Measurements from ENCODE around the gene SFTPB.
"Not testable (repeated sequence)": the region's sequence is repeated elsewhere in the genome, so short reads cannot be mapped to it uniquely, and the experiment has no call there.

Gene SFTPB

DNA sequence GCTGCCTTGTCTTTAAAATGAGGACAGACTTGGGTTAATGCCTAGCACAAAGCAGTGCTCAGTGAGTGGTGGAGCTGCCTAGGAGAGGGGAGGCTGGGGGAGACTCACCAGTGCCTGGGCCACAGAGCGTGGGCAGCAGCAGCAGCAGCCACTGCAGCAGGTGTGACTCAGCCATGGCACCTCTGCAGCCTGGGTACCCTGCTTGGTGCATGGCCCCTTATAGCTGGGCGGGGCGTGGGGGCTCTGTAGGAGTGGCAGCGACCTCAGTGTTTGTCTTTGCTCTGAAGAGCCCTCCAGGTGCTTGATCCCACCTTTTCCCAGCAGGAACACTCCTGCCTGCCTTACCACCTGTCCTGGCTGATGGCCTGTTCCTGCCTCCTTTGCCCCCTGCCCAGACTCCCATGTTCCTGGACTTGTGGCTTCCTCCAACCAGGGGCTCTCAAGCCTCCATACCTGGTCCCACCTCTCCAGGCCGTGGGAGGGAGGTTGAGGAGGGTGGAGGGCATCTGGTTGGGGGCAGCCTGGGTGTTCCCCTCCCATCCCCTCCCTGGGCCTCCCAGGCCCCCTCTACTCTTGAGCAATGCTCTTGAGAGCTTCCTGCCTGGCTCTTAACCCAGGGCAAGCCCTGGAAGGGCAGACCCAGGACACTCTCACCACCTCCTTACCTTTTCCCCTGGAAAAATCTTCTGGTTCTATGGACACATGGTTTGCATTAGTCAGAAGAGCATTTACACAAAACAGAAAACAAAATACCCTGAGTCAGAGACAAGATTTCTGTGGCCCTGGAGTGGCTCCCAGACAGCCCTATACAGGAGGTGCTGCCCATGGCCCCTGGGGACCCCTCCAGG, at the start of gene SFTPB:
SFTPB (minus strand) TSS at position 191 of the 848 bp plus-strand sequence; CDS start at position 175, 16 bp downstream.
- no peak for DNase-seq

- no peak for DNase-seq
These were observed 49.5 kb upstream of the SFTPB start for GRCh38 chr2:85717308-85718008.

- no peak for DNase-seq
These were observed 48.4 kb upstream of the SFTPB start for GRCh38 chr2:85716346-85716914.

DNA sequence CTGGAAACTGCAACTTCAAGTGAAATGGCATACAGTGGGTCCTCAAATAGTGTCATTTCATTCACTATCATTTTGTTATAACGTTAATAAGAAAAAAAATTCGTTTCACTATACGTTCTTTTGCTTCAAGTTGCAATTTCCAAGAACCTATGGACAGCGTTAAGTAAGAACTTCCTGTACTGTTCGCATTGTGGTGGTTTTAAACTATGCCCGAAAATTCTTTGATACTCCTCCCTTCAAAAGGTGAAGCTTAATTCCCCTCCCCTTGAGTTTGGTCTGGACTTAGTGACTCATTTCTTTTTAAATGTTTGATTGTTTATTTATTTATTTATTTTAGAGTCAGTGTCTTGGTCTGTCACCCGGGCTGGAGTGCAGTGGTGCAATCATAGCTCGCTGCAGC, 46.8 kb upstream of the SFTPB start:
- DNase-seq = no peak

DNA sequence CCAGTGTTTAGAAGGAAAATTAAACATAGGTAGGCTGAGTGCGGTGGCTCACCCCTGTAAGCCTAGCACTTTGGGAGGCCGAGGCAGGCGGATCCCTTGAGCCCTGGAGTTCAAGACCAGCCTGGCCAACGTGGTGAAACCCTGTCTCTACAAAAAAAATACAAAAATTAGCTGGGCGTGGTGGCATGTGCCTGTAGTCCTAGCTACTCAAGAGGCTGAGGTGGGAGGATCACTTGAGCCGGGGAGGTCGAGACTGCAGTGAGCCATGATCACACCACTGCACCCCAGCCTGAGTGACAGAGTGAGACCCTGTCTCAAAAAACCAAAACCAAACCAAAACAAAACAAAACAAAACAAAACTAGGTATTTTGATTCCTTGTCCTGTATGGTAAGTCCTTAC, 46.4 kb upstream of the SFTPB start:
- DNase-seq = not testable (repeated sequence)

GRCh38 chr2:85713836-85714235, 45.8 kb upstream of the SFTPB start:
- no peak for DNase-seq

DNA sequence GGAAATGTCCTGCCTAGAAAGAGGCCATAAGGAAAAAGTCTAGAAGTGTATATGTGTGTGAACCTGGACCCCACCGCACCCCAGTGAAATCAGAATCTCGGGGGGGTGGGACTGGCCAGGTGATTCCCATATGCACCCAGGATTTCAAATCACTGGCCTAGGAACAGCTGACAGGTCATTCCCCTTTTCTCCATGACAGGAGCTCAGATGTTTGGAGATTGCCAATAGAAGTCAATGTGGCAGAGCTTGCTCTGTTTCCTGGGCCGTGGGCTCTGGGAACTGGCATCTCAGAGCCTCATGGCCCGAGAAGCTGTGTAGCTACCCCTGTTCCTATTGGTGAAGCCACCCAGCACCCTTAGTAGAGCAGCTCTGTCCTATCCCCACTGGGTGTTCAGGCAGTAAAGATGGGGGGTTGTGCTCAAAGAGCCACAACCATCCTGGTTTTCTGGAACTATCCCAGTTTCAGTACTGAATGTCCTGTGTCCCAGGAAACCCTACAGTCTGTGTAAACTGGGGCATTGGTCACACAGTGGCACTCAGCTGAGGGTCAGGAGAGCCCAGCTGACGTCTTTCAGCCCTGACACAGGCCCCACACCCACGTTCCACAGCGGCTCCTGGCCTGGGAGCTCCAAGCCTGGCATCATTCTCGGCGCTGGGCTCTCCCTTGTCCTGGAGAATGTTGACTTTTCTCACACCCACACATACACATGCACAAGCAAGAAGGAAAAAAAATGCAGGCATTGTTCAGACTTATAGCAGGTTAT, 45.0 kb upstream of the SFTPB start:
- DNase-seq = no peak

DNA sequence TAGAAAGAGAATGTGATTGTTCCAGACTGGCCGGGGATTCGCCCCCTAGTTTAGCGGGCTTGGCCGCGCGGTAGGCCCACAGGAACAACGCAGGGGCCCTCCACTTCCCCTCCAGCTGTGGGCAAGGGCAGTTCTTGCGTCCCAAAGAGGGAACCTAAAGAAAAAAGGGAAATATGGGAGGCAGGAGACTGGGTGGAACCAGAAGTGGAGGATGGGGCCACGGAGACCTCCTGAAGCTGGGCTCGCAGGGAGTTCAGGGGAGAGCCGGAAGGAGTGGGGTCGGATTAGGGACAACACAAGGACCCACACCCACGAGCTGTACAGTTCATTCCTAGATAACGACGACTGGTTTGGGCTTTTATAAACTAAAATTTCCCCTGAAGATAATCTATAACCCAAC, 44.3 kb upstream of the SFTPB start:
- peak; percentile 86 for DNase-seq

DNA sequence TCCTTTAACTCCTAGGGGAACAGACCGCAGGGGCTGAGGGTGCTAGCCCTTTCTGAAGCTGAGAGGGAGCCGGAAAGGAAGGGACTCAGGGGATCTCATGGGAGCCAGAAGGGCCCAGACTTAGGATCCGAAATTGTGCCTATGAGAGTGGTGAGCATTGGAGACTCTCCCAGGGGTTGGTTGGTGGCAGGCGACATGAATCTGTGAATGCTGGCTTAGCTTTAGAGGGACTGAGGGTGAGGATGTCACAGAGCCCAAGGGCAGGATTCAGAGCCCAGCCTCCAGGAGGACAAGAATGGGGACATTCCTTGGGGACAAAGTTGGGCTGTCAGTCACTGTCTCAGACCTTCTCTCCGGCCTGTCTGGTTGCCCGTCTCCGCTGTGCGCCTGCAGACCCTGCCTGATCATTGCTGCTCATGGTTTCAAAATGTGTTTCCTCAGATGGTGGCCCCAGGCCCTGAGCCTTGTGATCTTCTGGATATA, 43.6 kb upstream of the SFTPB start:
- DNase-seq = no peak

GRCh38 chr2:85710687-85711577, 42.9 kb upstream of the SFTPB start:
- no peak for DNase-seq

GRCh38 chr2:85709401-85709811, 41.4 kb upstream of the SFTPB start:
- no peak for DNase-seq

GRCh38 chr2:85708641-85709040, 40.6 kb upstream of the SFTPB start:
- DNase-seq = no peak

DNA sequence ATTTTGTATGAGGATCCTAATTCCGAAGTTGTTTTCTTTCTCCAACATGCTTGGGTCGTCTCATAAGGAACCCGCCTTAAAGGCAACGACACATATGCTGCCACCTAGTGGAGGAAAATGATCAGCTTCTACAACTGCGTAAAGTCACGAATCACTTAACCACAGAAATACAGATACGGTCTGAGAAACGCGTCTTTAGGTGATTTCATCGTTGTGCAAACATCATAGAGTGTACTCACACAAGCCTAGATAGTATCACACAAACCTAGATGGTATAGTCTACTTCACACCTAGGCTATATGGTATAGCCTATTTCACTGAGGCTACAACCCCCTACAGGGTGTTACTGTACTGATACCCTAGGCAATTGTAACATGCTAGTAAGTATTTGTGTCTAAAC, 39.3 kb upstream of the SFTPB start:
- peak; percentile 79 for DNase-seq

- no peak for DNase-seq
These were observed 38.7 kb upstream of the SFTPB start for GRCh38 chr2:85706599-85707296.

GRCh38 chr2:85706063-85706462, 38.1 kb upstream of the SFTPB start:
- no peak for DNase-seq

DNA sequence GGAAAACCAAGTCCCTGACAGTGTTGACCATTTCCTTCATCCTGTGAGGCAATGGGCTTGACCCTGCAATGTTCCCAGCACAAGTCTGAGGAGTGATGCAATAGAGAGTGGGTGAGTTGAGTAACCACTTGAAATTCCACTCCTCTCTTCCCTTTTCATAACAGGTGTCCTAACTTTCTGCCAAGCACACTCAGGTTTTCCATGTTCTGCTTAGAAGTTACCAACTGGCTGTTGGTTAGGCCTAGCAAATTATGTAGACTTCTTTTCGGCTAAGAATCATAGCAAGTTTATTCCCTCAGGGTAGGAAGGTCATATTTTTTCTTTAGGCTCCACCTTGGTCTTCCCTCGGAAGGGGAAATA, 37.7 kb upstream of the SFTPB start:
- DNase-seq = no peak

DNA sequence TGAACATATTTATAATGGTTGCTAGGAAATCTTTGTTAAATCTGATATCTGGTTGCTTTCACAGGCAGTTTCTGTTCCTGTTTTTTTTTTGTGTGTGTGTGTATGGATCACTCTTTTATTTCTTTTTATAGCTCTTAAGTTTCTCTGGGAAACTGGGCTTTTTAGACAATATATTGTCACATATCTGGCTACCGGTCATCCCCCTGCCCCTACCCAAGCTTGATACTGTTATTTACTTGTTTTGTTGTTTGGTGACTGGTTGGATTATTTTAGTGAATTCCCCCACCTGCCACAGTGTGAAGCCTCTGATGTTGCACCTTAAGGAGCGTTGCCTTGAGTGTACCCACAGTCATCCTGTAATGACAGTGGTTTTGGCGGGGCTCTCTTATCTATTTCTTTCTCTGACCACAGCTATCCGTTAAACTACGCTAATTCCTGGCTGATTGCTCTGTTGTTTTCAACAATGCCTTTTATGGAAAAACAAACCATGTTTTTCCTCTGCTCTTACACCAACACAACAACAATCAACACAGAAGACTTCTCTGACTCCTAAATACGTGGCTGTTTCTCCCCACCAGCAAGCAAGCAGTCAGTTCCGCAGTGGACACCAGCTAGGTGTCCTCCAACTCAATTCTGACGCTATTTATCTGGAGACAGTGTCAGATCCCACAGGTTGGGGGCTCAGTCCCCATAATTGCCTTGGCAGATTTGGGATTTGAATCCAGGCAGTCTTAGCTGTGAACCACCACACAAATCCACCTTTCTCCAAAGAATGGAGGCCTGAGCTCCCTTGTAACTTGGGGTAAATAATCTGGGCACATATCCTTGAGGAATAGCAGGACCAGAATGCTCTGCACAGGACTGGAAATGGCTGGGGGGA, 37.0 kb upstream of the SFTPB start:
- no peak for DNase-seq

DNA sequence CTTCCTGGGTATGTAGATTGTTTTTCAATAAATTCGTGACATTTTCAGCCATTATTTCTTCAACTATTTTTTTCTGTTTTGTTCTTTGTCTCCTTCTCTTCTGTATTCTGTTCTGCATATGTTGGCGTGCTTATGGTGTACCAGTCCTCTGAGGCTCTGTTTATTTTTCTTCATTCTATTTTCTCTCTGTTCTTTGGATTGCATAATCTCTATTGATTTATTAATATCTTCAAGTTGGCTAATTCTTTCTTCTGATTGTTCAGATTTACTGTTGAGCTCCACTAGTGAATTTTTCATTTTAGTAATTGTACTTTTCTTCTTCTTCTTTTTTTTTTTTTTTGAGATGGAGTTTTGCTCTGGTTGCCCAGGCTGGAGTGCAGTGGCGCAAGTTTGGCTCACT, 36.0 kb upstream of the SFTPB start:
- no peak for DNase-seq

DNA sequence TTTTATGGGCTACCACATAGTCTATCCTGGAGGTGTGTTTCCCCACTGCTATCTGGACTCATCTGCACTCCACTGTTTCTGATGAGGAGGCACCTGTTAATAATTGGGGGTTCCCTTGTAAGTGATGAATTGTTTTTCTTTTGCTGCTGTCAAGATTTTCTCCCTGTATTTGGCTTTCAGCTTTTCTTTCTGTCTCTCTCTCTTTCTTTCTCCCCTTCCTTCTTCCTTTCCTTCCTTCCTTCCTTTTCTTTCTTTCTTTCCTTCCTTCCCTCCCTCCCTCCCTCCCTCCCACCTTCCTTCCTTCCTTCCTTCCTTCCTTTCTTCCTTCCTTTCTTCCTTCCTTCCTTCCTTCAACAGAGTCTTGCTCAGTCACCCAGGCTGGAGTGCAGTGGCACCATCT, 35.3 kb upstream of the SFTPB start:
- DNase-seq = no peak

- no peak for DNase-seq
These were observed 34.8 kb upstream of the SFTPB start for GRCh38 chr2:85702800-85703199.

Data from GDM1 (cell line).